NCI-H1092 (cell line): ENCODE measurements around the gene YOD1.
"Not testable (repeated sequence)": the region's sequence is repeated elsewhere in the genome, so short reads cannot be mapped to it uniquely, and the experiment has no call there.

ENCODE experiments used
- DNase-seq: peaks from one replicate; lab custom pipeline; 2025; lab: John Stamatoyannopoulos, UW

YOD1 gene

GRCh38 chr1:207049054-207049453 is 2.0 kb downstream of the YOD1 start:
- no peak for DNase-seq

- DNase-seq = no peak
Measured at GRCh38 chr1:207048041-207048440, 3.0 kb downstream of the YOD1 start.

DNA sequence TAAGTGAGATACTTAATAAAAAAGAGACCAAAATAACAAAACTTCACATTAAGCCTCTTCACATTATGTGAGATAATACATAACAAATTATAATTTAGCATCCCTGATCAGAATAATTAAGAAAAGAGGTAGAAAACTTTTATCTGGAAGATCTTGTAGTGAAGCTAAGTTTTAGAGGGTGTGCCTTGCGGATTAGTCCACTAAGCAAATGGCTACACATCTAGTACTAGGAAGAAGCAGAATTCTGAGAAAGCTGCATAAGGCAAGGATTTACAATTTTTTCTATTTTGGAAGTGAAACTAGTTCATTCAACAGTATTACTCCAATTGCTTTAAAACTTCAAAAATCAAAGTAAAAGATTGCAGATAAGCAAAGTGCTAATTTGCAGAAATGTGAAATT is 3.5 kb downstream of the YOD1 start:
- no peak for DNase-seq

DNA sequence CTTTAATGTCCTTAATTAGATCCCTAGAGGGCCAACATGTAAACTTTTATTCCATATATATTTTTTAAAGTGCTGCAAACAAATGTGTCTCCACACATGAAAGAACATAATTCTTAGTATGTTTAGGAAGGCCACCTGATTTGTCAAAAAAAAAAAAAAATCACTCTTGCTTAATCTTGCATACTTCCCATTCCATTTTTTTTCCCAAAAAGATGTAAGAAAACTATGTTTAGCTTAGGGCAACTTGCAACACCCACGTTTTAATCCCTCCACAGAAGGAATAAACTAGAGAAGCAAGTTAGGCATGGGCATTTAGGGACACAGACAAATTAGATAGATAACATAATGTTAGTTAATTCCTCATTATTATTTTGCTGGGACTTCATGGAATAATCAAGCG is 5.6 kb downstream of the YOD1 start:
- DNase-seq = no peak

- DNase-seq = not testable (repeated sequence)
Measured at GRCh38 chr1:207041397-207041796, 9.6 kb downstream of the YOD1 start.

DNA sequence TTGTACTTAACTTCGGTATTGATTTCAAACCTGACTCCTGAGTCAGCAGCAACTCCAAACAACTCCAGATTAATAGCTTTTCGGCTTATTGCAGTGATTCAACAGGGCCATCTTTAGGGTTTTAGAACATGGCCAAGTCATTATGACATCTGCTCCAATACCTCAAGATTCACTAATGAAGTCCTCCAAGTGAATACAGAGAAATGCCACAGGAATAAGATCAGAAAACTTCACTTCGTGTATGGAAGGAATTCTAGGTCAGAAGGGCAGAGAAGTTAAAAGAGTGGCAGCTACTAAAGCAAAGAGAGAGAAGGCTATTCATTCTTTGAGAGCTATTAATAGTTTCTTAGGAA is 10.9 kb downstream of the YOD1 start:
- no peak for DNase-seq

GRCh38 chr1:207039380-207040180 is 11.4 kb downstream of the YOD1 start:
- no peak for DNase-seq

DNA sequence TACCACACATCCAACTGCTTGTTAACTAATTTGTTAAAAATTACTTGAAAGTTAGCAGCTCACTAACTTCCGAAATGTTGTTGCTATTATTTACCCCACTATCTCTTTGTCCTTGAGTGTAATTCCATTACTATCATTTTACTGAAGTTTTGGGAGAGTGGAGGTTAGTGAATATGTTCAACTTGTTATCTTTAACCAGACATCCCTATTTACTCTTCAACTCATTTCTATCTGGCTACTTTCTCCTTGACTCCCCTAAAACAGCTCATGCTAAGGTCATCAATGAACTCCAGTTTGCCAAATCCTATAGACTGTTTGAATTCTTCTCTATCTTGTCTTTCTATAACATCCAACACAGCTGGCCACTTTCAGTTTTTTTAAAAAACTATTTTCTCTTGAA is 14.1 kb downstream of the YOD1 start:
- no peak for DNase-seq

GRCh38 chr1:207035877-207036551 is 15.0 kb downstream of the YOD1 start:
- no peak for DNase-seq

GRCh38 chr1:207034998-207035397 is 16.0 kb downstream of the YOD1 start:
- no peak for DNase-seq

DNA sequence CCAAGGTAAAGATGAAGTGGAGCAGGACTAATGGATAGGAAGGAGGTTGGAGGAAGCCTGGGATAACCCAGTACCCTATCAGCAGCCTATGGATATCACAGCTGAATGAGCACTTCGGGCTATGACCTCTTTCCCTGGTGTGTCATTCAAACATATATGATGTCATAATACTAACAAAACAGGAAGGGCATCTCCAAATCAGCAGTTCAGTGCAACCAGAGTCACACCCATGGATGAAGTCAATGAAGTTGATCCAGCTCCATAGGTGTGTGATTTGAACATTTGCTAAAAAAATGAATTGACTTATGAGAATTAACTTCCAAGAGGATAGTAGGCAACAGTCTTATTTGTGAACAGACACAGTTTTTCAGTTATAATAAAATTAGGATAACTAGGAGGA is 16.8 kb downstream of the YOD1 start:
- no peak for DNase-seq

DNA sequence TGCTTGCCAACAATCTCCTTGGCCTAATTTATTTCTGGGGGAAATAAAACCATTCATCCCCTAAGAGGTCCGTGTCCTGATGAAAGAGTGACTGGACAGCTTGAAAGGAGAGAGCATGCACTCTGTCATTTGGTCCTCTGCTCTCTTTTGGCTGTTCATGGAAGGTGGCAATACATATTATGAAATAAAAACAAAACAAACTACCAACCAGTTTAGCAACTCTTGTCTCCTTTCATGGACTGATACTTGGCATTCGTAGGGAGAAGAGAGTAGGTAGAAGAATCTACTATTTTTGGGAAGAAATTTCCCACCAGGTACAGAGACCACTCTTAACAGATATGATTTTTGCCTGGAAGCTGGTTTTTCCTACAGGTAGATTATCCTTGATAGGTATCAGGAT is 17.7 kb downstream of the YOD1 start:
- no peak for DNase-seq

DNA sequence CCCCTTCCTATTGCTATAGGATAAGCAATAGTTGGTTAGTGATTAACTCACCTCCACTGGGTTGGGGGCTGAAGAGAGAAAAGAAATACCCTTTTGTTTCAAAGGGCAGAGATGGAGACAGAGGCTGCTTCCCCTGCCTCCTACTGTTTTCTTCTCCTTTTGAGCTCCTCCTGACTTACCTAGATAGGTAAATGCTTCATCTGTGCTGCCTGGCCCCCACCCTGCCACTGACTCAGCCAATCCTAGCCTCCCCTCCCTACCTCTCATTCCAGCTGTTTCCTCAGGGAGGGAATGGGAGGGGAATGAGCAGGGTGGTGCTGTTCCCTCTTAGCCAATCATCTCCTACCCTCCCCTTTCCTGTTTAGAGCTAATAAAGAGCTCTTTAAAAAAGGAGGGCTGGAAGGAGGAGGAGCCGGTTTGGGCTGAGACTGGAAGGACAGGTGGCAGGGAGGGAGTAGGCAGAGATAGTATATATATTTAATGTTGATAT is 18.4 kb downstream of the YOD1 start, which contains the start of gene C1orf116:
C1orf116 (minus strand) TSS at position 229 of the 490 bp plus-strand sequence. CDS start 5,158 bp downstream, outside the sequence.
- DNase-seq = peak; percentile 17

GRCh38 chr1:207031632-207032264 is 19.3 kb downstream of the YOD1 start:
- no peak for DNase-seq

DNA sequence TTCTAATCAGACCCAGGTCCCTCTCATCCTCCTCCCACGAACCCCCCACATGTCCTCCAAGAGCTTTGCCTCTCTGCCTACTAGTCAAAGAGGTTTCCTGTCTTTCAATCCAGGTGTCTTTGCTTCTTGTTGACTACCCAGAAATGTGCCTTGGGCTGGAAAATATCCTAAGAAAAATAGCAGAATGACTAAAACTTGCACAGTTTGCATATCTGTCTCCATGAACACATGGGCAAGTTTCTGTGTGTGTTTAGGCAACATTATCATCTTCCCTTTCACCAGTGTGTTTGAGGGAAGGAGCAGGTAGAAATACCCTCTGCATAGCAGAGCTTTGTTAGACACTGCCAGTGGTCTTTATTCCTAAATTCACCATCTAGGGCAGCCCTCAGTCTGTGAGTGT is 20.0 kb downstream of the YOD1 start:
- DNase-seq = no peak

- no peak for DNase-seq
Measured at GRCh38 chr1:207030522-207031009, 20.4 kb downstream of the YOD1 start.

DNA sequence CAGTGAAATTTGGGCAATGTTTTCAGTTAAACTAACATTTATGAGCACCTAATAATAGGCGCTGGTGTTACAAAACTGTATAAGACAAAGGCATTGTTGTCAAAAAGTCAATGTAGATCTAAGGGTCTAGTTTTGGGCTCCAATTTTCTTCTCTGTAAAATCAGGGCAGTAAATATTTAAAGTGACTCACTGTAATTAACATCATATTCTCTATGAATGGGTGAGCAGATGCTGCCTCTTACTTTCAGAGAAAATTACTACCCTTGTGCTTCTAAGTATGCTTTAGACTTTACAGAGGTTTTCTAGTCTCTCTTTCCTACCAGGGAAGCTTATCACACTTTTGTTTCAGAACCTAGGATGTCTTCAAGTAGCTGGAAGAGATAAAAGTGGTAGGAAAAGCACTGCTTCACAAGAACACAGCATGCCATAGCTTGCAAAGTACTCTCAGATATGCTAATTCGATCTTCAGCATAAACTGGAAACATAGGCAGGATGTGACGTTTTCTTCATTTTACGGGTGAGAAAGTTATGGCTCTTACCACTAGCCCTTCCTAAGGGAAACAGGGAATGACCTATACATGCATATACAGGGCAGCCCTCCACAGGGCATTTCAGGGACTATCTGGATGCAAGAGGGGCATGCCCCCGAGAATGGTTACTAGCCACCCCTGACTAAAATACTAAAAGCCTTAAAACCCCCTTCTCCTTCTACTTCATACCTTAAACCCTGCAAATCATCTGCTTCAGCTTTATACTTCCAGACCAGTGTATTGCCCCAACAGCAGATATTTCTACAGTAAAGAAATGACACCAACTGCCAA is 21.1 kb downstream of the YOD1 start:
- no peak for DNase-seq

DNA sequence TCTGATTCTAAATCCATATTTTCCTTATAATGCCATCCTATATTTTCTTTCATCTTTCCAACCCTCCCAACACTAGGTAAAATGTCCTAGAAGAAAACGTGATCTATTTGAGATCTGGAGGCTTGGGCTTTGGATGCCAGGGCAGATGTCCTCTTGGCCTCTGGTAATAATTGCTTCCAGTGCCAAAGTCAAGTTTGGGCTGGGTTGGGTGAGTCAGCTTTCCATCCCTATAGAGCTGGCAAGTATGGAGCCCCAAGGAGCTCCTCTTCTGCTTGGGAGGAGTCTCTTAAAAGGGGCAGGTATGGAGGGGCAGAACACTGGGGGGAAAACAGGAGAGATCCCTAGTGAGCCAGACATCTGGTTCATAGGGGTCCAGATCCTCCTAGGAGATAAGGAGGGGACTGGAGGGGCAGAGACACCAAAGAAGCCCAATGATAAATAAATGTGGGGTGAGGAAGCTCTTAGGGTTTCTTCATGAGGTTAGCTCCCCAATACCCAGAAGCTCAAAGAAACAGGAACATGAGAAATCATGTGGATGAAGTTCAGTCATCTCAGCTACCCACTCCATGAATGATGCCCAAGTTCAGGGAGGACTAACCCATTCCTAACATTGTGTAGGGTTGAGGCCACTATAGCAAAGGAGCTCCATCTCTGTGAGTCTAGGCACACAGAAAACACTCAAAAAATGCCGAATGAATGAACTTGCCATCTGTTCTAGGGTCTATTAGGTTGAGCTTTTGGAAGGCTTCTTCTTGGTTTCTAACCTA is 21.9 kb downstream of the YOD1 start:
- no peak for DNase-seq

DNA sequence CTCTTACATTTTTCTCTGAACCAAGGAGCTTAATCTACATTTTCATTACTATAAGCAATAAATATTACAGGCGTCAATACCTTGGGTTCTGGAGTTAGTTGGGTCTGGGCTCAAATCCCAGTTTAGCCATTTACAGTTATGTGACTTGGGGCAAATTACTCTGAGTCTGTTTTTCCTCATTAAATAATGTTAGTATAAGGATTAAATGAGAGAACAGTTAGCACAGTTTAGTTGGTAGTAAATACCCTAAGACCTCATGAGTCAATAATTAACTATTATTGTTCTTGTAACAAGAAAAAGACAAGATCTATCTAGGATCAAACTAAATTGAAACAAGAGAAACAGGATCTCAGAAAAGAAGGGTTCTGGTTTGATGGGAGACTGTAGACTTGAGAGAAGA is 23.1 kb downstream of the YOD1 start:
- no peak for DNase-seq

GRCh38 chr1:207027206-207027777 is 23.7 kb downstream of the YOD1 start:
- DNase-seq = no peak

DNA sequence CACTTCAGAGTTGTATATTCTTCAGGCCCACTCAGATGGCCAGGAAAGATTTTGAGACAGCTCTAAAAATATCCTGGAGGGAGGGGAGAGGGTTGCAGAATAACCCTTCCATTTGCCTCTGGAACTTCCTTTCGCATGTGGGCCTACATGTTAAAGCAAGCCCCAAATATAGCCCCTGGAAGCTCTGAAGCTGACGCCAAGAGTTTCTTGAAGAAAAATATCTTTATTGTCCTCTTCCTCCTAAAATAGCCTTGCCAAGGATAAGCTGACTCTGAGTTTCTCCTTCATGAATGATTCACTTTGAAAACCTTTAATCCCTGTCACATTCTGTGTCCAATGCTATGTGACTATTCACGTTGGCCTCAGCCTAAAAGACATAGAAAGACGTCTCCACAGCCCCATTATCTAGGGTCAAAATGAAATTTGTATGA is 24.9 kb downstream of the YOD1 start:
- no peak for DNase-seq
